ENCODE results near the gene RAB1B.
"Not testable (repeated sequence)": the region's sequence is repeated elsewhere in the genome, so short reads cannot be mapped to it uniquely, and the experiment has no call there.

The RAB1B gene

GRCh38 chr11:66271816-66272215 is 3.4 kb downstream of the RAB1B start:
- H3K4me1 ChIP-seq: peaks cover 2% of the 10 kb centered on the region
- H3K4me3 ChIP-seq (ENCODE audit: low read depth, low read length): no peak overlapping the region
- no peak overlapping the region for H3K27ac ChIP-seq
- H3K36me3 ChIP-seq (ENCODE audit: control insufficient read depth, insufficient read depth, low read length): no peaks in the 10 kb centered on the region
- H3K27me3 ChIP-seq (ENCODE audit: control insufficient read depth, insufficient read depth, low read length): no peaks in the 10 kb centered on the region
- no peak overlapping the region for H3K9ac ChIP-seq
- no peaks in the 10 kb centered on the region for H3K9me3 ChIP-seq (ENCODE audit: control insufficient read depth, low read length)
- H3K4me2 ChIP-seq (ENCODE audit: low read length): no peak overlapping the region
- H2AFZ ChIP-seq: no peak overlapping the region
- TF ChIP-seq CTCF (IDR thresholded peaks at IDR 0.05): no peak
- no peaks in the 10 kb centered on the region for H3K79me2 ChIP-seq

- H2AFZ ChIP-seq: no peak overlapping the region
- no peaks in the 10 kb centered on the region for H3K9me3 ChIP-seq (ENCODE audit: control insufficient read depth, low read length)
- no peak overlapping the region for H3K4me2 ChIP-seq (ENCODE audit: low read length)
- H3K36me3 ChIP-seq (ENCODE audit: control insufficient read depth, insufficient read depth, low read length): no peaks in the 10 kb centered on the region
- no peaks in the 10 kb centered on the region for H3K27me3 ChIP-seq (ENCODE audit: control insufficient read depth, insufficient read depth, low read length)
- no peak overlapping the region for H3K4me3 ChIP-seq (ENCODE audit: low read depth, low read length)
- no peak overlapping the region for H3K9ac ChIP-seq
- H3K27ac ChIP-seq: no peak overlapping the region
- H3K79me2 ChIP-seq: no peaks in the 10 kb centered on the region
- H3K4me1 ChIP-seq: peaks cover 2% of the 10 kb centered on the region
- no peak for TF ChIP-seq CTCF (IDR thresholded peaks at IDR 0.05)
These were observed 4.2 kb downstream of the RAB1B start for GRCh38 chr11:66272596-66272995.

- H3K27me3 ChIP-seq (ENCODE audit: control insufficient read depth, insufficient read depth, low read length): no peaks in the 10 kb centered on the region
- no peak overlapping the region for H3K4me2 ChIP-seq (ENCODE audit: low read length)
- H3K9ac ChIP-seq: no peak overlapping the region
- TF ChIP-seq CTCF (IDR thresholded peaks at IDR 0.05): no peak
- H3K36me3 ChIP-seq (ENCODE audit: control insufficient read depth, insufficient read depth, low read length): no peaks in the 10 kb centered on the region
- H3K79me2 ChIP-seq: no peaks in the 10 kb centered on the region
- peaks cover 2% of the 10 kb centered on the region for H3K4me1 ChIP-seq
- no peak overlapping the region for H2AFZ ChIP-seq
- no peak overlapping the region for H3K27ac ChIP-seq
- no peak overlapping the region for H3K4me3 ChIP-seq (ENCODE audit: low read depth, low read length)
- no peaks in the 10 kb centered on the region for H3K9me3 ChIP-seq (ENCODE audit: control insufficient read depth, low read length)
These were observed 5.8 kb downstream of the RAB1B start for GRCh38 chr11:66274219-66274618.

- no peaks in the 10 kb centered on the region for H3K36me3 ChIP-seq (ENCODE audit: control insufficient read depth, insufficient read depth, low read length)
- TF ChIP-seq CTCF (IDR thresholded peaks at IDR 0.05): no peak
These were observed 7.0 kb downstream of the RAB1B start for GRCh38 chr11:66275396-66275795.

GRCh38 chr11:66275984-66276612 is 7.7 kb downstream of the RAB1B start:
- TF ChIP-seq CTCF (IDR thresholded peaks at IDR 0.05): no peak
- Histone ChIP-seq H3K36me3 (ENCODE audit: control insufficient read depth, insufficient read depth, low read length) (no peaks in the 10 kb centered on the region), H3K4me1 (no peaks in the 10 kb centered on the region)

More at GRCh38 chr11:66275396-66275795, 7.0 kb downstream of the RAB1B start:
- H3K9ac ChIP-seq: no peak overlapping the region
- H3K9me3 ChIP-seq (ENCODE audit: control insufficient read depth, low read length): no peaks in the 10 kb centered on the region
- H2AFZ ChIP-seq: no peak overlapping the region
- no peak overlapping the region for H3K27ac ChIP-seq
- no peaks in the 10 kb centered on the region for H3K27me3 ChIP-seq (ENCODE audit: control insufficient read depth, insufficient read depth, low read length)
- no peaks in the 10 kb centered on the region for H3K4me1 ChIP-seq
- H3K4me3 ChIP-seq (ENCODE audit: low read depth, low read length): no peak overlapping the region
- no peak overlapping the region for H3K4me2 ChIP-seq (ENCODE audit: low read length)
- no peaks in the 10 kb centered on the region for H3K79me2 ChIP-seq

GRCh38 chr11:66276619-66277018 is 8.2 kb downstream of the RAB1B start:
- not testable (repeated sequence) for H3K4me1 ChIP-seq; H3K36me3 ChIP-seq (ENCODE audit: control insufficient read depth, insufficient read depth, low read length); H2AFZ ChIP-seq; H3K4me2 ChIP-seq (ENCODE audit: low read length); H3K9me3 ChIP-seq (ENCODE audit: control insufficient read depth, low read length); H3K79me2 ChIP-seq; H3K27ac ChIP-seq; H3K4me3 ChIP-seq (ENCODE audit: low read depth, low read length); H3K9ac ChIP-seq; H3K27me3 ChIP-seq (ENCODE audit: control insufficient read depth, insufficient read depth, low read length)

More at GRCh38 chr11:66275984-66276612, 7.7 kb downstream of the RAB1B start:
- Histone ChIP-seq H3K9ac (no peak overlapping the region), H3K27ac (no peak overlapping the region), H2AFZ (no peak overlapping the region), H3K79me2 (no peaks in the 10 kb centered on the region), H3K4me2 (ENCODE audit: low read length) (no peak overlapping the region), H3K9me3 (ENCODE audit: control insufficient read depth, low read length) (no peaks in the 10 kb centered on the region), H3K4me3 (ENCODE audit: low read depth, low read length) (no peak overlapping the region), H3K27me3 (ENCODE audit: control insufficient read depth, insufficient read depth, low read length) (no peaks in the 10 kb centered on the region)

- H3K9me3 ChIP-seq (ENCODE audit: control insufficient read depth, low read length); H2AFZ ChIP-seq; H3K27me3 ChIP-seq (ENCODE audit: control insufficient read depth, insufficient read depth, low read length); H3K36me3 ChIP-seq (ENCODE audit: control insufficient read depth, insufficient read depth, low read length); H3K4me3 ChIP-seq (ENCODE audit: low read depth, low read length); H3K9ac ChIP-seq; H3K4me2 ChIP-seq (ENCODE audit: low read length); H3K79me2 ChIP-seq; H3K4me1 ChIP-seq; H3K27ac ChIP-seq: not testable (repeated sequence)
These were observed 8.6 kb downstream of the RAB1B start for GRCh38 chr11:66277064-66277463.

All from parathyroid adenoma (tissue), 2 donors.